Mononuclear cell (primary cell): ENCODE results near the gene SLC37A1. TPM values are rescaled to one million over a fixed set of nuclear protein-coding genes. Genes with fewer than 3 reads are reported as not detected.
"Not testable (repeated sequence)": the region's sequence is repeated elsewhere in the genome, so short reads cannot be mapped to it uniquely, and the experiment has no call there.

Experiments used
- H3K27me3 ChIP-seq: 2 replicates; pipeline ENCODE4 v1.6.0; 2011; ENCODE audit warnings: low read length, control low read depth; ENCODE audit not compliant: insufficient read depth
- H3K4me1 ChIP-seq: 2 replicates; pipeline ENCODE4 v1.5.1; 2011; ENCODE audit warnings: mild to moderate bottlenecking, low read length, control low read depth; ENCODE audit not compliant: insufficient read depth
- H3K4me3 ChIP-seq: 2 replicates; pipeline ENCODE4 v1.5.1; 2011; ENCODE audit warnings: mild to moderate bottlenecking, low read length, moderate library complexity
- H3K9me3 ChIP-seq: 2 replicates; pipeline ENCODE4 v1.5.1; 2011; ENCODE audit warnings: low read depth, mild to moderate bottlenecking, control low read depth, low read length
- total RNA-seq: library from RNA; depleted of rRNA; stranded (reverse); fragments of >200 nt; gene quantifications from one replicate; pipeline ENCODE4 v1.2.3, GENCODE V29; 2012

Gene SLC37A1
- total RNA-seq, 1 donor = 19.4 TPM

- Histone ChIP-seq H3K9me3 (no peaks in the 10 kb centered on the region), H3K4me3 (no peak overlapping the region), H3K27me3 (no peaks in the 10 kb centered on the region), H3K4me1 (no peaks in the 10 kb centered on the region)
Observed at GRCh38 chr21:42627527-42628289, 114.1 kb downstream of the SLC37A1 start.

- H3K27me3 ChIP-seq, H3K4me3 ChIP-seq: not testable (repeated sequence)
Observed at GRCh38 chr21:42628466-42629061, 114.9 kb downstream of the SLC37A1 start.

GRCh38 chr21:42629933-42630589 lies 116.4 kb downstream of the SLC37A1 start:
- Histone ChIP-seq H3K4me3 (no peak overlapping the region), H3K27me3 (no peaks in the 10 kb centered on the region), H3K9me3 (no peaks in the 10 kb centered on the region), H3K4me1 (no peaks in the 10 kb centered on the region)

More at GRCh38 chr21:42628466-42629061, 114.9 kb downstream of the SLC37A1 start:
- H3K4me1 ChIP-seq, H3K9me3 ChIP-seq: not testable (repeated sequence)

- no peak overlapping the region for H3K4me3 ChIP-seq
- no peaks in the 10 kb centered on the region for H3K27me3 ChIP-seq
- no peaks in the 10 kb centered on the region for H3K4me1 ChIP-seq
- H3K9me3 ChIP-seq = no peaks in the 10 kb centered on the region
Observed at GRCh38 chr21:42630626-42631025, 117.0 kb downstream of the SLC37A1 start.

Other genes with a start within 250 kb of the SLC37A1 start
- gene TFF3, start 198.4 kb upstream of the SLC37A1 start, total RNA-seq = not detected
- not detected for gene TFF2, start 162.9 kb upstream of the SLC37A1 start, total RNA-seq
- not detected for gene TFF1, start 147.3 kb upstream of the SLC37A1 start, total RNA-seq
- gene TMPRSS3, start 117.8 kb upstream of the SLC37A1 start, total RNA-seq = 0.42 TPM
- gene UBASH3A, start 110.0 kb upstream of the SLC37A1 start, total RNA-seq = 18.5 TPM
- 0.10 TPM for gene RSPH1, start 17.6 kb upstream of the SLC37A1 start, total RNA-seq
- 3.0 TPM for gene PDE9A, start 139.8 kb downstream of the SLC37A1 start, total RNA-seq